GM18508 (cell line): ENCODE results near the gene RAPGEF1.

Experiments used
- ATAC-seq: cut with Tn5 transposase; IDR thresholded peaks from one replicate; pipeline ENCODE4 v1.9.1; 2021; ENCODE audit warnings: moderate number of reproducible peaks; ENCODE audit not compliant: insufficient read depth, unreplicated experiment

RAPGEF1 gene

GRCh38 chr9:131579789-131580211 lies 160.1 kb downstream of the RAPGEF1 start:
- ATAC-seq: no peak

- ATAC-seq: peak; percentile 51
Observed at GRCh38 chr9:131578731-131579504, 161.0 kb downstream of the RAPGEF1 start.

GRCh38 chr9:131578021-131578420 lies 161.9 kb downstream of the RAPGEF1 start:
- no peak for ATAC-seq

GRCh38 chr9:131577005-131578000 lies 162.6 kb downstream of the RAPGEF1 start:
- ATAC-seq: no peak

GRCh38 chr9:131575946-131576853 lies 163.7 kb downstream of the RAPGEF1 start:
- ATAC-seq: no peak

GRCh38 chr9:131574730-131575640 lies 164.9 kb downstream of the RAPGEF1 start:
- no peak for ATAC-seq

- no peak for ATAC-seq
Observed at GRCh38 chr9:131567910-131568309, 172.0 kb downstream of the RAPGEF1 start.

GRCh38 chr9:131566158-131566557 lies 173.7 kb downstream of the RAPGEF1 start:
- no peak for ATAC-seq

GRCh38 chr9:131565369-131565768 lies 174.5 kb downstream of the RAPGEF1 start:
- ATAC-seq: no peak

- ATAC-seq: no peak
Observed at GRCh38 chr9:131562032-131562959, 177.6 kb downstream of the RAPGEF1 start.

- no peak for ATAC-seq
Observed at GRCh38 chr9:131559421-131560000, 180.4 kb downstream of the RAPGEF1 start.

- no peak for ATAC-seq
Observed at GRCh38 chr9:131557855-131558548, 181.9 kb downstream of the RAPGEF1 start.

- no peak for ATAC-seq
Observed at GRCh38 chr9:131555841-131556673, 183.8 kb downstream of the RAPGEF1 start.

GRCh38 chr9:131554843-131555351 lies 185.0 kb downstream of the RAPGEF1 start:
- ATAC-seq: no peak

- ATAC-seq: no peak
Observed at GRCh38 chr9:131554087-131554842, 185.6 kb downstream of the RAPGEF1 start.
